RWPE2 (cell line): ENCODE measurements around the gene IFT88.

Source experiments
- ATAC-seq: fragments of 200-7000 bp; cut with Tn5 transposase; 3 replicates; pipeline ENCODE4 v1.9.1; 2021; ENCODE audit warnings: low read depth
- DNase-seq: peaks from one replicate; pipeline ENCODE4 v3.0.0-alpha.2; 2020; ENCODE audit warnings: low spot score
- H3K27ac ChIP-seq: fragments of 450-650 bp; 2 replicates; pipeline ENCODE4 v1.5.1; 2017; ENCODE audit warnings: mild to moderate bottlenecking; ENCODE audit not compliant: poor library complexity, severe bottlenecking
- H3K27me3 ChIP-seq: fragments of 250-450 bp; sonication (Bioruptor Pico); 2 replicates; pipeline ENCODE4 v1.5.1; 2021; ENCODE audit warnings: mild to moderate bottlenecking, moderate library complexity; ENCODE audit not compliant: insufficient read depth, poor library complexity, severe bottlenecking
- H3K36me3 ChIP-seq: fragments of 250-450 bp; sonication (Bioruptor Pico); 2 replicates; pipeline ENCODE4 v1.5.1; 2020; ENCODE audit warnings: low read depth, mild to moderate bottlenecking, moderate library complexity
- H3K4me1 ChIP-seq: fragments of 250-450 bp; sonication (Bioruptor Pico); 2 replicates; pipeline ENCODE4 v1.5.1; 2021; ENCODE audit warnings: mild to moderate bottlenecking, moderate library complexity; ENCODE audit not compliant: insufficient read depth, poor library complexity, severe bottlenecking
- H3K4me3 ChIP-seq: fragments of 250-450 bp; sonication (Bioruptor Pico); 2 replicates; pipeline ENCODE4 v1.5.1; 2021; ENCODE audit warnings: mild to moderate bottlenecking, moderate library complexity; ENCODE audit not compliant: severe bottlenecking
- H3K9me3 ChIP-seq: fragments of 250-450 bp; sonication (Bioruptor Pico); 2 replicates; pipeline ENCODE4 v1.5.1; 2021; ENCODE audit warnings: mild to moderate bottlenecking, moderate library complexity; ENCODE audit not compliant: severe bottlenecking
- TF ChIP-seq, protein P1 (sequence below): fragments of 450-650 bp; IDR thresholded peaks from one replicate; pipeline ENCODE4 v1.5.1; 2017; ENCODE audit warnings: mild to moderate bottlenecking, moderate library complexity; ENCODE audit not compliant: poor library complexity, severe bottlenecking

The IFT88 gene

DNA sequence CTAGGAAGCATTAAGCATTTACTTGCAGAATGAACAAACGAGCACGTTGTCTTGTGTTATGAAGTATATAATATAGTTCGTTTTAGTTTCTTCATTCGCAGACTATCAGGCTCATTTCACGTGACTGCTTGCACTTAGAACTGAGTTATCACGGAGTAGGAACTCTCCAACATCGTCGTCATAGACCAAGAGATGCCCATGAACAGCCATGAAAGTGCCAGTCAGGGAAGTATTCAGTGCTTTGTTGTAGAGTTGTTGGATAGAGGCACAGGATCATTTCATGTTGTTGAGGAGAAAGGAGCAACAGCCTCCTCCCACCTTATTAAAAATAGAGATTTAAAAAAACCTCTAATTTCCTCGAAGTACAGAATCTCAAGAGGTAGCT, 135.6 kb downstream of the IFT88 start:
- no peaks in the 10 kb centered on the region for H3K27me3 ChIP-seq
- H3K4me3 ChIP-seq = peak overlapping the region; percentile 90
- H3K9me3 ChIP-seq = no peaks in the 10 kb centered on the region
- H3K4me1 ChIP-seq = no peaks in the 10 kb centered on the region
- ATAC-seq (no peak), DNase-seq (no peak)
- no peak overlapping the region for H3K27ac ChIP-seq
- TF ChIP-seq, protein P1, sequence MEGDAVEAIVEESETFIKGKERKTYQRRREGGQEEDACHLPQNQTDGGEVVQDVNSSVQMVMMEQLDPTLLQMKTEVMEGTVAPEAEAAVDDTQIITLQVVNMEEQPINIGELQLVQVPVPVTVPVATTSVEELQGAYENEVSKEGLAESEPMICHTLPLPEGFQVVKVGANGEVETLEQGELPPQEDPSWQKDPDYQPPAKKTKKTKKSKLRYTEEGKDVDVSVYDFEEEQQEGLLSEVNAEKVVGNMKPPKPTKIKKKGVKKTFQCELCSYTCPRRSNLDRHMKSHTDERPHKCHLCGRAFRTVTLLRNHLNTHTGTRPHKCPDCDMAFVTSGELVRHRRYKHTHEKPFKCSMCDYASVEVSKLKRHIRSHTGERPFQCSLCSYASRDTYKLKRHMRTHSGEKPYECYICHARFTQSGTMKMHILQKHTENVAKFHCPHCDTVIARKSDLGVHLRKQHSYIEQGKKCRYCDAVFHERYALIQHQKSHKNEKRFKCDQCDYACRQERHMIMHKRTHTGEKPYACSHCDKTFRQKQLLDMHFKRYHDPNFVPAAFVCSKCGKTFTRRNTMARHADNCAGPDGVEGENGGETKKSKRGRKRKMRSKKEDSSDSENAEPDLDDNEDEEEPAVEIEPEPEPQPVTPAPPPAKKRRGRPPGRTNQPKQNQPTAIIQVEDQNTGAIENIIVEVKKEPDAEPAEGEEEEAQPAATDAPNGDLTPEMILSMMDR = no peak
- H3K36me3 ChIP-seq = no peaks in the 10 kb centered on the region

DNA sequence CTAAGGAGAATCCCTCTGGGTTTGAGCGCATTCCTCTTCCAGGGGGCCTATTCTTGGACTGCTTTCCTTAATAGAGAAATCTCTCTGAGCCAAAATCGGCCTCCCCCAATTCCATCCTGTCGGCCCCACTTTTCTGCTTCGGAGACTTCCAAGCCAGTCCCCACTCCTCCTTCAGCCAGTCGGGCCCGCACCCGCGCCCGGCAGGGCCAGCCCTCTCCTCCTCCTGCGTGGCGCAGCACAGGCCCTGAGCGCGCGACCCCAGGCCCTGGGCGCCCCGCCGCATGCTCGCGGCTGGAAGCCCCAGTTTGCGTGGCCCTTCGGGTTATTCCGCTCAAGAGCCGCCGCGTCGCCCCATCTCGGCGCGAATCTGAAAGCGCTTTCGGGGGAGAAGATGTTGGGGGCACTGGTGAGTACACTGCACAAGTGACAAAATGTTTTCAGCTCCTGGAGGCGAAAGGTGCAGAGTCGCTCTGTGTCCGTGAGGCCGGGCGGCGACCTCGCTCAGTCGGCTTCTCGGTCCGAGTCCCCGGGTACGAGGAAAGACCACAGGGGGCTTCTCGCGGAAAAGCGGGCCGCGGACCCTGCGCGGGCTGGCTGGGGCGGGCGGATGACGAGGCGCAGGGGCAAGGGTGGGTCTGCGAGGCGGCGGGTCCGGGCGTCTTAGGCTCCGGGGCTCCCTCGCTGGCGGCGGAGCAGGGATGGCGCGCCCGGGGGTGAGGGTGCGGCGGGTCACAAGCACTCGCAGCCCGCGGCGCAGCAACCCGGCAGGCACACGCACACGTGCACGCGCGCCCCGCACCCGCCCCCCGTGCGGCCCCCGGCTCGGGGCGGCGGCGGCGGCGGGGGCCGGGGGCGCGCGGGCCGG, 136.2 kb downstream of the IFT88 start, which contains the start of gene IL17D:
Gene IL17D (plus strand): TSS at position 785 of the 865 bp plus-strand sequence. CDS start 303 bp downstream, outside the sequence.
- Histone ChIP-seq H3K27ac (no peak within 1 kb of the TSS), H3K4me1 (no peaks in the 10 kb centered on the region), H3K4me3 (peak within 1 kb of the TSS; percentile 90), H3K9me3 (no peaks in the 10 kb centered on the region), H3K27me3 (no peaks in the 10 kb centered on the region), H3K36me3 (no peaks in the 10 kb centered on the region)
- no peak for DNase-seq
- no peak; the same call in 2 of the 3 replicates for ATAC-seq
- TF ChIP-seq, protein P1 = no peak

DNA sequence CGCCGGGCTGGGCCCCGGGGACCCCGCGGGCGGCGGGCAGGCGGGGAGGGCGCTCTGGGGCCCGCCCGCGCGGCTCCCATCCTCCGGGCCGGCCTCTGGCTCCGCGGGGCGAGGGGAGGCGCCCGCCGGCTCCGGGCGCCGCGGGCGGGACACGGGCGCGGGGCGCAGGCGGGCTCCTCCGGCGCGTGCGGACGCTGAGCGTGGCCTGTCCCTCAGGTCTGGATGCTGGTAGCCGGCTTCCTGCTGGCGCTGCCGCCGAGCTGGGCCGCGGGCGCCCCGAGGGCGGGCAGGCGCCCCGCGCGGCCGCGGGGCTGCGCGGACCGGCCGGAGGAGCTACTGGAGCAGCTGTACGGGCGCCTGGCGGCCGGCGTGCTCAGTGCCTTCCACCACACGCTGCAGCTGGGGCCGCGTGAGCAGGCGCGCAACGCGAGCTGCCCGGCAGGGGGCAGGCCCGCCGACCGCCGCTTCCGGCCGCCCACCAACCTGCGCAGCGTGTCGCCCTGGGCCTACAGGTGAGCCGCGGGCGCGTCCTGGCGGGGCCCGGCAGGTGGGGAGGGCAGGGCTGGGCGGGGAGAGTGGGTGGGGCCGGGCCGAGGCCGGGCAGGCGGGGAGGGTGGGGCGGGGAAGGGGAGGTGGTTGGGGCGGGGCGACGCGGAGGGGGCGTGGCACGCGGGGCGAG, 137.0 kb downstream of the IFT88 start:
- Histone ChIP-seq H3K27ac (no peak overlapping the region), H3K9me3 (no peaks in the 10 kb centered on the region), H3K4me1 (no peaks in the 10 kb centered on the region), H3K36me3 (no peaks in the 10 kb centered on the region), H3K27me3 (no peaks in the 10 kb centered on the region), H3K4me3 (peak overlapping the region; percentile 90)
- DNase-seq (no peak), ATAC-seq (peak; percentile 90)
- TF ChIP-seq, protein P1 = peak; percentile 42

DNA sequence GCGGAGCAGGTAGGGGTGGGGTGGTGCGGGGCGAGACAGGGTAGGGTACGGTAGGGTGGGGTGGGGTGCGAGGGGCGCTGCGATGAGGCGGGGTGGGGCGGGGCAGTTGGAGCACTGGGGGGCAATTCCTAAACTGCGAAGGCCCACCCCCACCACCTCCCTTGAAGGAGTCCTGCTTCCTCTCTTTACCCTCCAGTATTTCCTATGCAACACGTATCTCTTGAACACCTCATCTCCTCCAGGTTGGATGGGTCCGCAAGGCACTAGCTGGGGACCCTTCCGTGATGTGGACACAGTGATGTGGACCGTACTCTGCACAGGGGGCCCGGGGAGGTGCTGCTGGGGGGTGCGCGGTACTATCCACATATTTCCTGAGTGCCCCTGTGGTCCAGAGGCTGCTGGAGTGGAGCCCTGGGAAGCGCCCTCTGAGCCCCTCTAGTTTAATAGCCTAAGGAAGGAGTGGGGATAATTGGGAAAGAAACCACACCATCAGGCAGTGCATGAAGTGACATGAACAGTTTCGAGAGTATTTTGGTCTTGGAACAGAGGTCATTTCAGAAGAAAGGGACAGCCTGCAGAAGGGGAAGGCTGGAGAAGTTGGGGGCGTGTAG, 137.6 kb downstream of the IFT88 start:
- Histone ChIP-seq H3K27me3 (no peaks in the 10 kb centered on the region), H3K36me3 (no peaks in the 10 kb centered on the region), H3K4me1 (peaks cover 5% of the 10 kb centered on the region), H3K27ac (no peak overlapping the region), H3K4me3 (no peak overlapping the region), H3K9me3 (no peaks in the 10 kb centered on the region)
- ATAC-seq (peak; percentile 3; the same call in 1 of the 3 replicates), DNase-seq (no peak)
- TF ChIP-seq, protein P1 = no peak
